Astrocyte of the cerebellum (primary cell): ENCODE data around the gene FBXL7.

Experiments used
- DNase-seq: peaks from one replicate; pipeline ENCODE4 v3.0.0-alpha.2; 2011; ENCODE audit warnings: low read depth
- H3K4me3 ChIP-seq: 2 replicates; pipeline ENCODE4 v1.5.1; 2011; ENCODE audit warnings: mild to moderate bottlenecking, low read depth, low read length, moderate library complexity
- CTCF ChIP-seq: IDR thresholded peaks from 2 replicates; pipeline ENCODE4 v1.5.1; 2012; ENCODE audit warnings: low read length, low read depth, moderate library complexity, mild to moderate bottlenecking; ENCODE audit errors: missing control alignments
- in situ Hi-C: cut with HindIII; loops from 2 replicates; pipeline ENCODE4 v1.10.0; 2017; ENCODE audit warnings: low sequenced_read_pairs

FBXL7 gene

GRCh38 chr5:15483351-15484097 is 16.5 kb upstream of the FBXL7 start:
- in situ Hi-C loops: no loop called here
- no peak overlapping the region for H3K4me3 ChIP-seq
- no peak for TF ChIP-seq CTCF
- DNase-seq: no peak

GRCh38 chr5:15487228-15487627 is 12.8 kb upstream of the FBXL7 start:
- H3K4me3 ChIP-seq: no peak overlapping the region
- TF ChIP-seq CTCF: no peak
- no peak for DNase-seq
- in situ Hi-C loops: no loop called here

- in situ Hi-C loops: no loop called here
- TF ChIP-seq CTCF: no peak
- no peak for DNase-seq
- H3K4me3 ChIP-seq: no peak overlapping the region
Measured at GRCh38 chr5:15489571-15490235, 10.3 kb upstream of the FBXL7 start.

GRCh38 chr5:15492545-15492944 is 7.4 kb upstream of the FBXL7 start:
- TF ChIP-seq CTCF: no peak
- no peak for DNase-seq
- no peak overlapping the region for H3K4me3 ChIP-seq
- in situ Hi-C loops: no loop called here

- no peak for TF ChIP-seq CTCF
- H3K4me3 ChIP-seq: no peak overlapping the region
- in situ Hi-C loops: no loop called here
- DNase-seq: no peak
Measured at GRCh38 chr5:15493501-15493900, 6.5 kb upstream of the FBXL7 start.

- no peak for DNase-seq
- H3K4me3 ChIP-seq: no peak overlapping the region
- no peak for TF ChIP-seq CTCF
- in situ Hi-C loops: no loop called here
Measured at GRCh38 chr5:15495026-15495425, 5.0 kb upstream of the FBXL7 start.
